NT2/D1 (cell line): ENCODE measurements around the gene SULT1A2.

ENCODE experiments used
- YY1 ChIP-seq: IDR thresholded peaks from 2 replicates; pipeline ENCODE4 v1.6.1; 2011; ENCODE audit not compliant: insufficient read length, insufficient read depth
- ZNF274 ChIP-seq: IDR thresholded peaks from 2 replicates; pipeline ENCODE4 v1.6.1; 2011; ENCODE audit warnings: mild to moderate bottlenecking, low read depth, low read length

DNA sequence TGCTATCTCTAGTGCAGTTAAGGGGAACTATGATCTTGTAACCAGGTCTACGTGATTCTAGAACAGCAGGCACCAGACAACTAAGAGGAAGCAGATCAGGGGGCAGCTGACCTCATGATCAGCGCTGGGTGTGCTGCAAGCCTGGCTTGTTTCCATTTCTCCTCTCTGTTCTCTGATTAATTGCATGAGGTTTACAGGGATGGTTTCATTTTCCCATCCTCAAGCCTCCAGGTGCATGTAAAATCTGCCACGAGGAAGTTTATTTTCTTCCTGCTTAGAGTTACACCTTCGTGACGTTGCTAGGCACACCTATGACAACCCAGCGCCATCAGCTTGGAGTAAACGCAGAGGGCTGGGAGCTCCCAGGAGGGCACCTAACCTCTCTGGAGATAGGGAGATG is 53.8 kb downstream of the SULT1A2 start:
- TF ChIP-seq YY1 (no peak), ZNF274 (no peak)
